HEK293 (cell line): ENCODE results near the gene CPTP.

Experiments
- CTCF ChIA-PET: fragments of 350-600 bp; formaldehyde crosslinking; extraction: SDS; loops from one replicate; lab custom pipeline; 2021; ENCODE audit warnings: antibody characterized with exemption; lab: Yijun Ruan, JAX
- POLR2A ChIA-PET: fragments of 300-600 bp; formaldehyde crosslinking; extraction: SDS; loops from one replicate; lab custom pipeline; 2020; ENCODE audit warnings: antibody characterized with exemption, inconsistent platforms; lab: Yijun Ruan, JAX
- H3K27ac ChIP-seq: fragments of 200-500 bp; sonication (Bioruptor generic); 2 replicates; pipeline ENCODE4 v1.5.1; 2014; ENCODE audit warnings: low read depth, low read length, control low read depth, inconsistent platforms; ENCODE audit errors: extremely low read depth
- H3K36me3 ChIP-seq, 2 experiments: fragments of 200-500 bp in 1 of 2; sonication (Bioruptor generic) in 1 of 2; 1 replicate in 1 of 2; 2 replicates in 1 of 2; pipeline ENCODE4 v1.5.1; 2014 to 2017; ENCODE audit warnings: inconsistent platforms in 2 of 2, low read length in 2 of 2; ENCODE audit not compliant: control insufficient read depth in 2 of 2, insufficient read depth in 1 of 2
- H3K4me1 ChIP-seq: fragments of 200-500 bp; sonication (Bioruptor generic); 2 replicates; pipeline ENCODE4 v1.5.1; 2014; ENCODE audit warnings: mild to moderate bottlenecking, low read length, inconsistent platforms; ENCODE audit not compliant: control insufficient read depth, insufficient read depth
- H3K4me3 ChIP-seq: 2 replicates; pipeline ENCODE4 v1.5.1; 2011; ENCODE audit warnings: low read depth, mild to moderate bottlenecking, control low read depth, low read length, moderate library complexity
- H3K9me3 ChIP-seq: fragments of 200-500 bp; sonication (Bioruptor generic); 2 replicates; pipeline ENCODE4 v1.5.1; 2014; ENCODE audit warnings: low read depth, low read length, inconsistent platforms; ENCODE audit not compliant: control insufficient read depth, insufficient read depth
- AEBP2 ChIP-seq: fragments of 450-650 bp; formaldehyde crosslinking; IDR thresholded peaks from 2 replicates; pipeline ENCODE4 v1.5.1; 2016; ENCODE audit warnings: missing biosample characterization, missing genetic modification characterization, borderline replicate concordance
- BCL11A ChIP-seq: fragments of 450-650 bp; formaldehyde crosslinking; IDR thresholded peaks from 2 replicates; pipeline ENCODE4 v1.5.1; 2016; ENCODE audit warnings: low read depth, missing biosample characterization, missing genetic modification characterization
- BCL11B ChIP-seq: fragments of 450-650 bp; formaldehyde crosslinking; IDR thresholded peaks from 2 replicates; pipeline ENCODE4 v1.5.1; 2016; ENCODE audit warnings: low read depth, missing biosample characterization, missing genetic modification characterization
- EGR2 ChIP-seq: fragments of 450-650 bp; formaldehyde crosslinking; IDR thresholded peaks from 2 replicates; pipeline ENCODE4 v1.5.1; 2016; ENCODE audit warnings: low read depth, missing biosample characterization, missing genetic modification characterization
- PATZ1 ChIP-seq: fragments of 450-650 bp; formaldehyde crosslinking; IDR thresholded peaks from 2 replicates; pipeline ENCODE4 v1.5.1; 2016; ENCODE audit warnings: missing biosample characterization, missing genetic modification characterization
- YY1 ChIP-seq: fragments of 450-650 bp; formaldehyde crosslinking; IDR thresholded peaks from 2 replicates; pipeline ENCODE4 v1.5.1; 2018; ENCODE audit warnings: missing biosample characterization, missing genetic modification characterization
- ZBTB20 ChIP-seq: fragments of 450-650 bp; formaldehyde crosslinking; IDR thresholded peaks from 2 replicates; pipeline ENCODE4 v1.5.1; 2016; ENCODE audit warnings: missing biosample characterization, missing genetic modification characterization
- ZFHX2 ChIP-seq: fragments of 450-650 bp; formaldehyde crosslinking; conservative IDR thresholded peaks from 2 replicates; pipeline ENCODE4 v1.5.1; 2016; ENCODE audit warnings: missing biosample characterization, missing genetic modification characterization
- ZFP41 ChIP-seq: fragments of 450-650 bp; formaldehyde crosslinking; IDR thresholded peaks from 2 replicates; pipeline ENCODE4 v1.5.1; 2016; ENCODE audit warnings: missing biosample characterization, missing genetic modification characterization, borderline replicate concordance
- ZNF148 ChIP-seq: fragments of 450-650 bp; formaldehyde crosslinking; IDR thresholded peaks from 2 replicates; pipeline ENCODE4 v1.5.0; 2017; ENCODE audit warnings: missing biosample characterization, missing genetic modification characterization, borderline replicate concordance
- ZNF169 ChIP-seq: fragments of 450-650 bp; formaldehyde crosslinking; IDR thresholded peaks from 2 replicates; pipeline ENCODE4 v1.5.1; 2016; ENCODE audit warnings: missing biosample characterization, missing genetic modification characterization
- ZNF184 ChIP-seq: fragments of 450-650 bp; IDR thresholded peaks from 2 replicates; pipeline ENCODE4 v1.5.1; 2018; ENCODE audit warnings: missing biosample characterization, mild to moderate bottlenecking, missing genetic modification characterization
- ZNF280D ChIP-seq: fragments of 450-650 bp; formaldehyde crosslinking; IDR thresholded peaks from 2 replicates; pipeline ENCODE4 v1.5.1; 2016; ENCODE audit warnings: missing biosample characterization, missing genetic modification characterization
- ZNF600 ChIP-seq: fragments of 450-650 bp; formaldehyde crosslinking; IDR thresholded peaks from 2 replicates; pipeline ENCODE4 v1.5.1; 2016; ENCODE audit warnings: missing biosample characterization, missing genetic modification characterization
- ZNF624 ChIP-seq: fragments of 450-650 bp; formaldehyde crosslinking; IDR thresholded peaks from 2 replicates; pipeline ENCODE4 v1.5.1; 2017; ENCODE audit warnings: missing biosample characterization, missing genetic modification characterization
- ZNF658 ChIP-seq: fragments of 450-650 bp; formaldehyde crosslinking; IDR thresholded peaks from 2 replicates; pipeline ENCODE4; 2016; ENCODE audit warnings: missing biosample characterization, missing genetic modification characterization
- ZNF768 ChIP-seq: fragments of 450-650 bp; formaldehyde crosslinking; IDR thresholded peaks from 2 replicates; pipeline ENCODE4 v1.5.1; 2018; ENCODE audit warnings: missing biosample characterization, mild to moderate bottlenecking, missing genetic modification characterization

The CPTP gene

GRCh38 chr1:1331068-1331965 lies 6.7 kb downstream of the CPTP start, which contains the start of gene TAS1R3 (continued):
- TF ChIP-seq ZNF280D (tag by site-specific recombination) (no peak), ZBTB20 (tag by site-specific recombination) (peak; percentile 54)
- TF ChIP-seq, all 188 proteins: peak for 4

- POLR2A ChIA-PET = interaction anchor here (0.6 kb wide), 1 partner anchor 56 kb away, joined by 4 read pairs; no protein-coding TSS in a partner anchor
- H3K4me3 ChIP-seq = no peak overlapping the region
- H3K27ac ChIP-seq = no peak overlapping the region
- H3K36me3 ChIP-seq = peaks cover 0 to 46% of the 10 kb centered on the region in 2 experiments; a peak in 1 of 3 replicates
- H3K9me3 ChIP-seq = no peaks in the 10 kb centered on the region
- CTCF ChIA-PET = interaction anchor here (1.0 kb wide), 1 partner anchor 39 kb away, joined by 4 read pairs; no protein-coding TSS in a partner anchor
- no peaks in the 10 kb centered on the region for H3K4me1 ChIP-seq
- TF ChIP-seq ZNF184 = no peak
- TF ChIP-seq BCL11B (tag by site-specific recombination) = peak; percentile 96
- no peak for TF ChIP-seq ZFP41
- no peak for TF ChIP-seq ZNF658 (tag by site-specific recombination)
- TF ChIP-seq YY1 = no peak
- no peak for TF ChIP-seq ZNF624 (tag by site-specific recombination)
- TF ChIP-seq BCL11A (tag by site-specific recombination) = peak; percentile 96
- TF ChIP-seq ZNF600 (tag by site-specific recombination) = no peak
- TF ChIP-seq ZNF768 (tag by site-specific recombination) = no peak
- no peak for TF ChIP-seq PATZ1 (tag by site-specific recombination)
- no peak for TF ChIP-seq AEBP2 (tag by site-specific recombination)
- TF ChIP-seq ZNF169 = no peak
- TF ChIP-seq ZFHX2 (tag by site-specific recombination) = 0 out of 2 replicates have a peak, but pooled peaks have one; percentile 10
- no peak for TF ChIP-seq ZNF148 (tag by site-specific recombination)
- TF ChIP-seq EGR2 (tag by site-specific recombination) = no peak
Measured at GRCh38 chr1:1332031-1332755, 7.6 kb downstream of the CPTP start.
